Mesenchymal stem cell (in vitro differentiated cells and primary cell): ENCODE data around the gene CXCR2.
A peak's percentile ranks its signal among the peaks of the same experiment; 100 is the strongest.

Source experiments
- DNase-seq: peaks from one replicate; pipeline ENCODE4 v3.0.0-alpha.2; 2013
- H2AFZ ChIP-seq: one replicate; pipeline ENCODE4 v1.6.1; 2013; ENCODE audit warnings: low read depth, mild to moderate bottlenecking, control low read depth, inconsistent platforms, low read length, moderate library complexity
- H2AK5ac ChIP-seq: 2 replicates; pipeline ENCODE4 v1.6.1; 2013; ENCODE audit warnings: low read length, moderate library complexity, mild to moderate bottlenecking, inconsistent platforms; ENCODE audit not compliant: severe bottlenecking
- H2BK120ac ChIP-seq: one replicate; pipeline ENCODE4 v1.6.1; 2013; ENCODE audit warnings: low read depth, mild to moderate bottlenecking, inconsistent platforms, low read length, moderate library complexity
- H2BK12ac ChIP-seq, 2 experiments: one replicate each; pipeline ENCODE4 v1.6.1; 2013; ENCODE audit warnings: inconsistent platforms in 2 of 2, low read length in 2 of 2, mild to moderate bottlenecking in 2 of 2, moderate library complexity in 2 of 2, control low read depth in 1 of 2
- H2BK15ac ChIP-seq: one replicate; pipeline ENCODE4 v1.6.1; 2013; ENCODE audit warnings: mild to moderate bottlenecking, low read depth, inconsistent platforms; ENCODE audit not compliant: poor library complexity, severe bottlenecking
- H2BK5ac ChIP-seq: 2 replicates; pipeline ENCODE4 v1.6.1; 2013; ENCODE audit warnings: low read depth, mild to moderate bottlenecking, low read length, control low read depth, inconsistent platforms; ENCODE audit not compliant: poor library complexity, severe bottlenecking
- H3K14ac ChIP-seq, 2 experiments: one replicate each; pipeline ENCODE4 v1.6.1; 2013; ENCODE audit warnings: inconsistent platforms in 2 of 2, low read length in 2 of 2, control low read depth in 1 of 2, mild to moderate bottlenecking in 1 of 2, moderate library complexity in 1 of 2
- H3K18ac ChIP-seq, 2 experiments: one replicate each; pipeline ENCODE4 v1.6.1; 2013; ENCODE audit warnings: inconsistent platforms in 2 of 2, low read length in 2 of 2, control low read depth in 1 of 2, low read depth in 1 of 2, mild to moderate bottlenecking in 1 of 2
- H3K23ac ChIP-seq, 2 experiments: one replicate each; pipeline ENCODE4 v1.6.1; 2013; ENCODE audit warnings: inconsistent platforms in 2 of 2, low read length in 2 of 2, mild to moderate bottlenecking in 2 of 2, moderate library complexity in 2 of 2, control low read depth in 1 of 2
- H3K27ac ChIP-seq: 2 replicates; pipeline ENCODE4 v1.5.1; 2013; ENCODE audit warnings: mild to moderate bottlenecking, moderate library complexity, low read length, control low read depth, inconsistent platforms; ENCODE audit not compliant: poor library complexity, severe bottlenecking
- H3K27me3 ChIP-seq, 2 experiments: 2 replicates each; pipeline versions ENCODE4 v1.6.1 to v1.7.0; 2013; ENCODE audit warnings: low read length in 2 of 2, mild to moderate bottlenecking in 2 of 2, moderate library complexity in 2 of 2, control low read depth in 1 of 2, inconsistent platforms in 1 of 2; ENCODE audit not compliant: control insufficient read depth in 1 of 2, insufficient read depth in 1 of 2
- H3K36me3 ChIP-seq, 2 experiments: 2 replicates each; pipeline versions ENCODE4 v1.6.1 to v1.7.0; 2013; ENCODE audit warnings: low read length in 2 of 2, control low read depth in 1 of 2, inconsistent platforms in 1 of 2, low read depth in 1 of 2, mild to moderate bottlenecking in 1 of 2; ENCODE audit not compliant: insufficient read depth in 2 of 2, control insufficient read depth in 1 of 2
- H3K4ac ChIP-seq, 2 experiments: one replicate each; pipeline ENCODE4 v1.6.1; 2013; ENCODE audit warnings: inconsistent platforms in 2 of 2, low read length in 2 of 2, mild to moderate bottlenecking in 2 of 2, moderate library complexity in 2 of 2, control low read depth in 1 of 2, low read depth in 1 of 2
- H3K4me1 ChIP-seq: 2 replicates; pipeline ENCODE4 v1.6.1; 2013; ENCODE audit warnings: low read depth, low read length, control low read depth; ENCODE audit not compliant: control insufficient read depth, insufficient read depth
- H3K4me2 ChIP-seq: 2 replicates; pipeline ENCODE4 v1.6.1; 2013; ENCODE audit warnings: low read length, mild to moderate bottlenecking, inconsistent platforms; ENCODE audit not compliant: poor library complexity, severe bottlenecking
- H3K4me3 ChIP-seq, 2 experiments: 2 replicates each; pipeline versions ENCODE4 v1.5.1 to v1.7.0; 2013; ENCODE audit warnings: low read length in 2 of 2, mild to moderate bottlenecking in 2 of 2, control low read depth in 1 of 2, low read depth in 1 of 2; ENCODE audit not compliant: insufficient read depth in 1 of 2
- H3K79me1 ChIP-seq: replicated peaks from 2 replicates; pipeline ENCODE4 v1.6.1; 2013; ENCODE audit warnings: mild to moderate bottlenecking, control low read depth, low read length, inconsistent platforms; ENCODE audit not compliant: poor library complexity, severe bottlenecking
- H3K9ac ChIP-seq: 2 replicates; pipeline ENCODE4 v1.7.0; 2013; ENCODE audit warnings: mild to moderate bottlenecking, low read length, moderate library complexity
- H3K9me3 ChIP-seq: 2 replicates; pipeline ENCODE4 v1.7.0; 2013; ENCODE audit warnings: mild to moderate bottlenecking, low read length; ENCODE audit not compliant: control insufficient read depth
- H4K8ac ChIP-seq: one replicate; pipeline ENCODE4 v1.6.1; 2013; ENCODE audit warnings: inconsistent platforms, mild to moderate bottlenecking, low read length, moderate library complexity
- H4K91ac ChIP-seq: one replicate; pipeline ENCODE4 v1.6.1; 2013; ENCODE audit warnings: mild to moderate bottlenecking, low read length, inconsistent platforms
- WGBS: methylation state at CpG from one replicate; pipeline ENCODE4 v1.1.7; 2013; ENCODE audit warnings: mixed read lengths; 5-methylcytosine and 5-hydroxymethylcytosine counted together

The CXCR2 gene

GRCh38 chr2:218138047-218138446, 12.2 kb downstream of the CXCR2 start:
- no peak overlapping the region for H2BK120ac ChIP-seq
- no peak overlapping the region for H2BK12ac ChIP-seq
- H4K8ac ChIP-seq, result no peak overlapping the region
- no peaks in the 10 kb centered on the region for H3K36me3 ChIP-seq
- no peak overlapping the region for H2AK5ac ChIP-seq
- 80% methylated on average over 4 of the region's 4 CpGs for WGBS
- no peak overlapping the region for H3K18ac ChIP-seq
- H4K91ac ChIP-seq, result no peak overlapping the region
- peaks cover 52 to 84% of the 10 kb centered on the region in 2 experiments for H3K27me3 ChIP-seq
- no peak overlapping the region for H3K4me2 ChIP-seq
- H3K4ac ChIP-seq, result no peak overlapping the region
- no peak overlapping the region for H3K4me3 ChIP-seq
- DNase-seq, result no peak
- no peaks in the 10 kb centered on the region for H3K9me3 ChIP-seq
- no peaks in the 10 kb centered on the region for H3K79me1 ChIP-seq
- H3K23ac ChIP-seq, result no peak overlapping the region
- no peak overlapping the region for H2AFZ ChIP-seq
- no peak overlapping the region for H2BK5ac ChIP-seq
- H3K4me1 ChIP-seq, result no peaks in the 10 kb centered on the region
- no peak overlapping the region for H3K9ac ChIP-seq
- no peak overlapping the region for H3K14ac ChIP-seq
- H3K27ac ChIP-seq, result no peak overlapping the region
- H2BK15ac ChIP-seq, result no peak overlapping the region

- H3K9ac ChIP-seq, result no peak overlapping the region
- H2AFZ ChIP-seq, result no peak overlapping the region
- no peak overlapping the region for H3K4me2 ChIP-seq
- no peaks in the 10 kb centered on the region for H3K36me3 ChIP-seq
- H3K27ac ChIP-seq, result no peak overlapping the region
- no peak overlapping the region for H2BK15ac ChIP-seq
- H3K4me1 ChIP-seq, result no peaks in the 10 kb centered on the region
- H3K4me3 ChIP-seq, result no peak overlapping the region
- H3K18ac ChIP-seq, result no peak overlapping the region
- 48% methylated on average over 3 of the region's 3 CpGs for WGBS
- no peak overlapping the region for H4K8ac ChIP-seq
- H3K4ac ChIP-seq, result no peak overlapping the region
- H3K14ac ChIP-seq, result no peak overlapping the region
- H2BK5ac ChIP-seq, result no peak overlapping the region
- H3K79me1 ChIP-seq, result no peaks in the 10 kb centered on the region
- no peak overlapping the region for H3K23ac ChIP-seq
- no peak overlapping the region for H2AK5ac ChIP-seq
- peak; percentile 93 for DNase-seq
- H2BK12ac ChIP-seq, result no peak overlapping the region
- peaks cover 37 to 40% of the 10 kb centered on the region in 2 experiments for H3K27me3 ChIP-seq
- no peak overlapping the region for H4K91ac ChIP-seq
- no peak overlapping the region for H2BK120ac ChIP-seq
- H3K9me3 ChIP-seq, result no peaks in the 10 kb centered on the region
Observed at GRCh38 chr2:218145124-218145523, 19.3 kb downstream of the CXCR2 start.

GRCh38 chr2:218146056-218146455, 20.2 kb downstream of the CXCR2 start:
- Histone ChIP-seq H3K4me2 (no peak overlapping the region), H3K27me3 (peaks cover 36 to 43% of the 10 kb centered on the region in 2 experiments), H3K9ac (no peak overlapping the region), H4K8ac (no peak overlapping the region), H3K9me3 (no peaks in the 10 kb centered on the region), H3K14ac (no peak overlapping the region), H2AFZ (no peak overlapping the region), H3K4ac (no peak overlapping the region), H3K23ac (no peak overlapping the region), H3K27ac (no peak overlapping the region), H3K4me1 (no peaks in the 10 kb centered on the region), H2BK15ac (no peak overlapping the region), H4K91ac (no peak overlapping the region), H3K79me1 (no peaks in the 10 kb centered on the region), H2BK5ac (no peak overlapping the region), H2BK120ac (no peak overlapping the region), H2BK12ac (no peak overlapping the region), H3K18ac (no peak overlapping the region), H2AK5ac (no peak overlapping the region), H3K36me3 (no peaks in the 10 kb centered on the region), H3K4me3 (no peak overlapping the region)
- DNase-seq, result peak; percentile 69

GRCh38 chr2:218149098-218149497, 23.3 kb downstream of the CXCR2 start:
- H3K4me2 ChIP-seq, result no peak overlapping the region
- H4K91ac ChIP-seq, result no peak overlapping the region
- H3K4me3 ChIP-seq, result no peak overlapping the region
- no peak overlapping the region for H3K4ac ChIP-seq
- no peaks in the 10 kb centered on the region for H3K79me1 ChIP-seq
- no peak overlapping the region for H3K9ac ChIP-seq
- H3K9me3 ChIP-seq, result no peaks in the 10 kb centered on the region
- no peak overlapping the region for H4K8ac ChIP-seq
- no peak overlapping the region for H3K18ac ChIP-seq
- no peaks in the 10 kb centered on the region for H3K4me1 ChIP-seq
- no peak overlapping the region for H2AK5ac ChIP-seq
- H3K27ac ChIP-seq, result no peak overlapping the region
- H3K36me3 ChIP-seq, result no peaks in the 10 kb centered on the region
- no peak overlapping the region for H2BK15ac ChIP-seq
- H3K27me3 ChIP-seq, result peaks cover 39 to 43% of the 10 kb centered on the region in 2 experiments
- H3K14ac ChIP-seq, result no peak overlapping the region
- no peak overlapping the region for H2AFZ ChIP-seq
- H3K23ac ChIP-seq, result no peak overlapping the region
- 38% methylated on average over 5 of the region's 5 CpGs for WGBS
- no peak overlapping the region for H2BK12ac ChIP-seq
- H2BK5ac ChIP-seq, result no peak overlapping the region
- H2BK120ac ChIP-seq, result no peak overlapping the region
- DNase-seq, result no peak
